ENCODE results near the gene LSG1.

Gene LSG1

DNA sequence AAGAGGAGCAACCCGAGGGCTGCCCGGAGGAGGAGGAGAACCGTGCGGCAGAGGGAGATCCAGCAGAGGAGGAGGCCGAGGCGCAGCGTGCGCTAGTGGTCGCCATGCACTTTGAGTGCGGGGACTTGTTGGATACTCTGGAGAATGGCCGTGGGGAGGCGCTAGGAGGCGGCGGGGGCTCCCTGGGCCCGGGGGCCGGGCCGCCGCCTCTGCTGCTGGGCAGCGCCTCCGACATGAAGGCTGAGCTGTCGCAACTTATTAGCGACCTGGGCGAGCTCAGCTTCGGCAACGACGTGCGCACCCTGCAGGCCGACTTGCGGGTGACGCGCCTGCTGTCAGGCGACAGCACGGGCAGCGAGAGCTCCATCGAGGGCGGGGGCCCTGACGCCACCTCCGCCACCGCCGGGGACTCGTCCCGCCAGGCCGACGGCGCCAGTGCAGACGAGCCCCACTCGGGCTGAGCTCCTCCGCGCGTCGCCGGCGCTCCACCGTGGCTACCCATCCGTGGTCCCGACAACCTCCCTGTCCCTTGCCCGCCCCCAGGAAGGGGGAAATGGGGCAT lies 15.7 kb upstream of the LSG1 start:
- DNase-seq (ENCODE audit: low read depth in 1 of 2, low spot score in 1 of 2) = peak; percentile 37 to 67

DNA sequence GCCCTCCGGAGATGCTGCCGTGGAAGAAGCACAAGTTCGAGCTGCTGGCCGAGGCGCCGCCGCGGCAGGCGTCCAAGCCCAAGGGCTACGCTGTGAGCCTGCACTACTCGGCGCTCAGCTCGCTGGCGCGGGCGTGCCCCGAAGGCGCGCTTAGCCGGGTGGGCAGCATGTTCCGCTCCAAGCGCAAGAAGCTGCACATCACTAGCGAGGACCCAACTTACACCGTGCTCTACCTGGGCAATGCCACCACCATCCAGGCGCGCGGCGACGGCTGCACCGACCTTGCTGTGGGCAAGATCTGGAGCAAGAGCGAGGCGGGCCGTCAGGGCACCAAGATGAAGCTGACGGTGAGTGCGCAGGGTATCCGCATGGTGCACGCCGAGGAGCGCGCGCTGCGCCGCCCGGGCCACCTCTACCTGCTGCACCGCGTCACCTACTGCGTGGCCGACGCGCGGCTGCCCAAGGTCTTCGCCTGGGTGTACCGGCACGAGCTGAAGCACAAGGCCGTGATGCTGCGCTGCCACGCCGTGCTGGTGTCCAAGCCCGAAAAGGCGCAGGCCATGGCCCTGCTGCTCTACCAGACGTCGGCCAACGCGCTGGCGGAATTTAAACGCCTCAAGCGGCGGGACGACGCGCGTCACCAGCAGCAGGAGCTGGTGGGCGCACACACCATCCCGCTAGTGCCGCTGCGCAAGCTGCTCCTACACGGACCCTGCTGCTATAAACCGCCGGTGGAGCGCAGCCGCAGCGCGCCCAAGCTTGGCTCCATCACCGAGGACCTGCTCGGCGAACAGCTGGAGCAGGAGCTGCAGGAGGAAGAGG lies 15.0 kb upstream of the LSG1 start:
- no peak for DNase-seq (ENCODE audit: low read depth in 1 of 2, low spot score in 1 of 2)

- no peak for DNase-seq (ENCODE audit: low read depth in 1 of 2, low spot score in 1 of 2)
Measured at GRCh38 chr3:194686414-194686815, 14.4 kb upstream of the LSG1 start.

DNA sequence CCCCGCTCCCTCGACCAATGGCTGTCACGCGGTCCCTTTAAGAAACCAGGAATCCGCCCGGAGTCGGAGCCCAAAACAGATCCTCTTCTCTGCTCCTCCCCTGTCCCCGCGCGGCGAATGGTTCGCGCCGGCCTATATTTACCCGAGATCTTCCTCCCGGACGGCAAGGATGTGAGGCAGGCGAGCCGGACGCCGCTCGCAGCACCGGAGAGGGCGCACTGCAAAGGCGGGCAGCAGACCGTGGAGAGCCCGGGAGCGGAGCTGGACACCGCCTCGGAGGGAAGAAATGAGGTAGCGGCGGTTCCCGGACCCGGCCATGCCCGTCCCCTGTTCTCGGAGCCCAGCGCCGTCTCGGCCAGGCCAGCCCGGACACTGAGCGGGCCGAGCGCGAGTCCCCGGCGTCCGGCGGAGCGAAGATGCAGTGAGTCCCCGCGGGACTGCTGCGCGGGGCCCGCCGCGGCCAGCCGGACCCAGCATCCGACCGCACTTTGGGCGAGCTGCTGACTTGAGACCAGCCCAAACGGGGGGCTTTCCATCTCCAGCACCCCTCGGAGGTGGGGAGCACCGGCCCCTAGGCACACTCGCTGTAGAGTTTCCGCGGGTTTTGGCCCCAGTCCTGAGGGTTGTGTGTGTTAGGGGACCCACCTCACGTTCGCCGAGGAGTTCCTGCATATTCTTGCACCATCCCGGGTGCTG lies 13.9 kb upstream of the LSG1 start, which contains the start of gene FAM43A:
TSS of gene FAM43A (plus strand) at position 166 of the 696 bp plus-strand sequence. CDS start 944 bp downstream, outside the sequence.
- DNase-seq (ENCODE audit: low read depth in 1 of 2, low spot score in 1 of 2) = peak; percentile 48 to 57

GRCh38 chr3:194685065-194685717 lies 13.2 kb upstream of the LSG1 start:
- no peak for DNase-seq (ENCODE audit: low read depth in 1 of 2, low spot score in 1 of 2)

DNA sequence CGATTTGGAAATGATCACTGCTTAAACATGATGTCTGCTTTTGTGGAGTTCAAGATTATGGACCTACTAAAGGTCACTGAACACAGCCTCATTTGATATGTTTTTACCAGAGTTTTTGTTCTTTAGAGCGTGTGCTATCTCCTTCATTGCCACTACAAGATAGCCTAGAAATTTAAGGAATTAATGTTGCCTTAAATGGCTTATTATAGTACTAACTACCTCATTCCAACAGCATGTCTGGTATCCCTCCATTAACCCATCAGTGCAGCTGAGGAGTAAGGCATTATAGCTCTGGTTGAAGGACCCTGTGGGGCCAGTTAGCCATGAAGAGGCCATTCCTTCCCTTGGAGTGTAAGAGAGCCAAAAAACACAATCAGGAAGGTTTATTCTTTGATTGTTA lies 11.4 kb upstream of the LSG1 start:
- DNase-seq (ENCODE audit: low read depth in 1 of 2, low spot score in 1 of 2) = no peak

DNA sequence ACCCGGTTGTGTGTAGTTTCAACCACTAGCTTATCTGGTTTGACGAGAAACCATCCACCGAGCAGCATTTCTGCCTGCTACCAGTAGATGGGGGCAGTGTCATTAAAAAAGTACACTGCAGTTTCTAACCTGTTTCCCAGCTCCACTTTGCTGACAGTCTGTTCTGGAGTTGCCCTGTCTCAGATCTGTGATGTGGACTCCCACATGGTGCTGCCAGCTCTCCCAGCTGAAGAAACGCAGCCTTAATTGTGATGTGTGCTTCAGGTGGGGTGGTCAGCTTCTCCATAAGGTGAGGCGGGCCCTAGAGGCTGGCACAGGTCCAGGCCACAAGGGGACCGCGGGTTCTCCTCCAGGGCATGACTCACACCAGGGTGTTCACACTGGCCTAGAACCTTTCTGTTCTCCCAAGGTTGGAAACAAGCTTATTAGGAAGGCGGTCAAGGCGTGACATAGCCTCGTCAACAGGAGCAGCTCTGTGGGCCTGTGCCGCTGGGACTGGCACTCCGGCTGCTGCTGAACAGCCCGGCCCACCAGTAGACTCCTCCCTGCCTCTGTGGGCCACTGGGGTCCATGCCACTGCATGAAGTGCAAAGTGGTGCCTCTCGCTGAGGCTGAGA lies 10.8 kb upstream of the LSG1 start:
- peak; percentile 23 to 35 for DNase-seq (ENCODE audit: low read depth in 1 of 2, low spot score in 1 of 2)

DNA sequence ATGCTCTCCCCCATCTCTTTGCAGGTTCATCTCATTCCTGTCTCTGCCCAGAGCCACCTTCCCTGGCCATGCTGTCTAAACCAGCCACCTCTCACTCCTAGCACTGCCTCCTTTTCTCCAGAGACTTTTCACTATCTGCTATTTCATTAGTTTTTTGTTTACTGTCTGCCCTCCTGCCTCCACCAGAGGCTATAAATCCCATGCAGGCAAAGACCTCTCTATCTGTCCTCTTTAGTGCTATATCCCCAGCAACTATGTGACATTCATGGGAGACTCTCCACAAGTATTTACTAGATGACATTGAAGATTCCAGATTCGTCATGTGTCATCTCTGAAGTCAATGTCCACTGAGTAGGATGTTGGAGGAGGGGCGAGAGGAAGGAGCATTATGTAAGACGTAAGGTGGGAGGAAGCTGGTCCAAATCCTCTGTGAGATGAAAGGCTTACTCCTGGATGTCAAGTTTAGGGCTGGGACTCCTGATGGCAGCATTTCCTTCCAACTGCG lies 10.2 kb upstream of the LSG1 start:
- no peak for DNase-seq (ENCODE audit: low read depth in 1 of 2, low spot score in 1 of 2)

GRCh38 chr3:194680888-194681615 lies 9.1 kb upstream of the LSG1 start:
- DNase-seq (ENCODE audit: low read depth in 1 of 2, low spot score in 1 of 2) = no peak

DNA sequence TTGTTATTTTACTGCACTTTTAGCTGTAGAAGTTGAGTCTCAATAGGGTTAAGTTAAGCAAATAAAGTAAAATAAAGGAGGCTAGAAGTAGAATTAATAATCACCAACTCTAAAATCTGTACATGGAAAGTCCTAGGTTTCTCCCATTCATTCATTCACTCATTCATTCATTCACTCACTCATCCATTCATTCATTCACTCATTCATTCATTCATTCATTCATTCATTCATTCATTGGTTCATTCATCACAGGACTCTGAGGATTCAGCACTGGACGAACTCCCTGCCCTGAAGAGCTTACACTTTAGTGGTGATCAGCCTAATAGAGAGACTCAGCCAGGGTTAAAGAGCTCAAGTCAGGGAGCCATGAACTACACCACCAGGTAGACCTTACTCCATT lies 4.5 kb upstream of the LSG1 start:
- no peak for DNase-seq (ENCODE audit: low read depth in 1 of 2, low spot score in 1 of 2)

DNA sequence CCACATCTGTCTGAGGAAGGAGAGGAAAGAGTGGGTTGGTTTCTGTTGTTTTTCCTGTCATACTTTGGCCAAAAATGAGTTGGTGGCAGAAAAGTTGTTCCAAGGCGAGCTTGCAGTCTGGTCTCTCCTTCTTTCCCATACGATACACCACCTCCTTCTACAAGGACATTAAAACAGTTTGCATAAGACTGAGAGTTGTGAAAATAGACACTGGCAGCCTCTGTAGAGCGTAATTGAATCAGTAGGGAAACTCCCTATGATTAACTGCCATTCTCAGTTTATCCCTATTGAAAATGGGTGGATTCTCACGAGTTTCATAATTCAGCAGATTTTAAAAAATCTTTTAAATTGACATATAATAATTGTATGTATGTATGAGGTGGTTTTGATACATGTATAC lies 3.7 kb upstream of the LSG1 start:
- DNase-seq (ENCODE audit: low read depth in 1 of 2, low spot score in 1 of 2) = no peak

DNA sequence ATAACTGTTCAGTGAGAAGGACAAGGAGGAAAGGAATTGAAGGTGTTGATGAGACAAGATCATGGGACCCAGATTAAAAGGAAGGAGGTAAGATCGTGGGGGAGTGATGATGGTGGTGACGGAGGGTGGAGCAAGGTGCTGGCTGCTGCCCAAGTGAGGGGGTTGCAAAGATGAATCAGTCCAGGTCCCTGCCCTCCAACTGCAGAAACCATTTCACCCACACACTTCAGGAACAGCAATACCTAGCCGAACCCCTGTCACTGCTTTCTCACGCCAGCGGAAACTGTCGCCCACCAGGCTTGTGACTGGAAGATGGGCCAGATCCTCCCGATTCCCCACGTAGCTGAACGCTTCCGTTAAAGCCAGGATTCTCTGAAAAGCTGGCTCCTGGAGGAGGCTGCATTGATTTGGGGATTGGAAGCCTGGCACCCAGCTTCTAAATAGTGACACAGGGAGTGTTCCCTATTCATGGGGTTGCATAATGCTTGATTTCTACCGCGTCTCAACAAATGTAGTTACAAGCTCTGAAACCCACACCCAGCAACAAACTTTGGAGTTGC lies 3.2 kb upstream of the LSG1 start:
- DNase-seq (ENCODE audit: low read depth in 1 of 2, low spot score in 1 of 2) = peak in 1 of 2 donors; percentile 50

DNA sequence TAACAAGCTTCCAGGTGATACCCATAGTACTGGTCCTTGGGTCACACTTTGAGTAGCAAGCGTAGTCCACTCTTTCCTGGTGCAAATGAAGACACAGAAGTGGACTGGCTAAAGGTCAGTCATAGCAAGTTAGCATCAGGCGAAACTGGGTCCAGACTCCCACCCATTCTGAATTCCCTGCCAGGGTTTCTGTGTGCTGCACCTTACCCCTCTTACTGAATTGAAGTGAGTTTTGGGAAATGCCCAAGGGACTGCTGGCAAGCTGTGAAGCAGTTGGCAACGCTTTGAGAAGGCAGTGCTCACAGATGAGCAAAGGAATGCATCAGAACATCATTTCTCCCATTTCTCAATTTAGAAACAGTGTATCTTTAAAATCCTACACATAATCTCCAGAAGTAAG lies 1.8 kb upstream of the LSG1 start:
- DNase-seq (ENCODE audit: low read depth in 1 of 2, low spot score in 1 of 2) = no peak

DNA sequence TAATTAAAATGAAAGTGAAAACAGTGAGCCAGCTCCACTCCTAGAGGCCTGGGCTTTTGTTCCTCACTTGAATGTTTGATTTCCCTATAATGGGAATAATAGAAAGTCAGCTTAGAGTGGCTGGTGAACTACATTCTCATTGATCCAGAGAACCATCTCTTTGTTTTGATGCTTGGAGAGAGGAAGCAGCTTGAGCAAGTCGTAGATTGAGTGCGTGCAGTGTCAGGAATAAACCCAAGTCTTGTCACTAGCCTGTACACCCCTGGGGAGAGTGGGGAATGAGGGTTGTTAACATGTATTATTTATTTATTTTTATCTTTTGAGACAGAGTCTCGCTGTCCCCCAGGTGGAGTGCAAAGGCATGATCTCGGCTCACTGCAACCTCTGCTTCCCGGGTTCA lies 885 bp upstream of the LSG1 start:
- no peak for DNase-seq (ENCODE audit: low read depth in 1 of 2, low spot score in 1 of 2)

DNA sequence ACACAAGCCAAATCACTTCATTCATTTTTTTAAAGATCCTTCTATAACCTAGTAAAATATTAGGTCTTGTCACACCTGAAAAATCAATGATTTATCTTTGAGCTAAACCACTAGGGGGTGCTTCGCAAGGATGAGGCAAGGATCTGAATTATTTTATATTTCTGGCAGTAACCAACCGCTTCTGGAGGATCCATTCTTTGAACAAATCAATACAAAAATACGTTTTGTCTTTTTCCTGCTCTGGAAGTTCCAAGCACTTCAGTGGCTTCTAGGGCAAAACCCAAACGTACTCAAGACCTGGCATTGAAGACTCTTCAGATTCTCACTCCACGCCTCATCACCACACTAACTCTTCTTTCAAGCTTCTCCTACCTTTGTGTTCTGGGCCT lies 486 bp downstream of the LSG1 start:
- DNase-seq (ENCODE audit: low read depth in 1 of 2, low spot score in 1 of 2) = no peak

DNA sequence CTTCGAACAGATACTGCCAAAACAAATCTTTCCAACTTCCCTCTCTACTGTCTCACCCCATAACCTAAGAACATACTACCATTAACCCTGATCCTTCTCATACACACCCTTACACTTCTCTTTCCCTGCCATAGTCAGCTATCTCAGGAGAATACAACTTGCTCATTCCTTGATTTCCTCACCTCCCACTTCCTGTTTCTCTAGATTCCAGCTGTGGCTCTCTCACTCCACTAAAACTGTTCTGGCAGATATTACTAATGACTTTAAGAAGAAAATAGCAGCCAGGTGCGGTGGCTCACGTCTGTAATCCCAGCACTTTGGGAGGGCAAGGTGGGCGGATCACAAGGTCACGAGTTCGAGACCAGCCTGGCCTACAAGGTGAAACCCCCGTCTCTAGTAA lies 4.6 kb downstream of the LSG1 start:
- no peak for DNase-seq (ENCODE audit: low read depth in 1 of 2, low spot score in 1 of 2)

DNA sequence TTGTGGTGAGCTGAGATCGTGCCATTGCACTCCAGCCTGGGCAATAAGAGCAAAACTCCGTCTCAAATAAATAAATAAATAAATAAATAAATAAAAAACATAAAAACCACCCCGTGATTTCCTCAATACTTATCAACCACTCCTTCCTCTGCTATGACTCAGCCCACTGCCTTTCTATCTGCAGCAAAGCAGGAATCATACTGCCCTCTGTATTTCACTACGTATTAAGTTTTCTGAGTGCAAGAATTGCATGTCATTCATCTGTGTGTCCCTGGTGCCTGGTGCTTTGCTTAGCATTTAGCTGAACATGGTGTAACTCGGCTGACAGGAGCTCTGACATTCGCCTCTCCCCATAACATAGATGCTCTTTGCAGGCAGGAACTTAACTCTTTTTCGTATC lies 7.1 kb downstream of the LSG1 start:
- DNase-seq (ENCODE audit: low read depth in 1 of 2, low spot score in 1 of 2) = no peak

- DNase-seq (ENCODE audit: low read depth in 1 of 2, low spot score in 1 of 2) = no peak
Measured at GRCh38 chr3:194661946-194662345, 10.0 kb downstream of the LSG1 start.

DNA sequence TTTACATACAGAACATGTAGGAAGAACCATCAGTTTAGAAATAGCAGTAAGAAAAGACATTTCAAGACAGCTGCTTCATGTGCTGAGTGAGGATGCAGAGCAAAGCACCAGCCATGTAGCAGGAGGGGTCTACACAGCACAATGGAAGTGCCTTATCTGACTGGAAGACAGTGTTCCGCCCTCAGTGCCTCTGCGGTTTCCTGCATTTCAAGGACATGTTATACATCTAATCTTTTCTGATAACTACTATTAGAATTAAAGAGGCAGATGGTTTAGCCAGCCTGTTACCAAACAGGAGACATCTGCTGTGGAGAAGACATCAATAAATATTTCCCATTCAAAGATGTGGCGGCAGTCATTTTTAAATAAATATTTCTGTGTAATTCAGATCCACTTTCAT lies 10.6 kb downstream of the LSG1 start:
- DNase-seq (ENCODE audit: low read depth in 1 of 2, low spot score in 1 of 2) = no peak

DNA sequence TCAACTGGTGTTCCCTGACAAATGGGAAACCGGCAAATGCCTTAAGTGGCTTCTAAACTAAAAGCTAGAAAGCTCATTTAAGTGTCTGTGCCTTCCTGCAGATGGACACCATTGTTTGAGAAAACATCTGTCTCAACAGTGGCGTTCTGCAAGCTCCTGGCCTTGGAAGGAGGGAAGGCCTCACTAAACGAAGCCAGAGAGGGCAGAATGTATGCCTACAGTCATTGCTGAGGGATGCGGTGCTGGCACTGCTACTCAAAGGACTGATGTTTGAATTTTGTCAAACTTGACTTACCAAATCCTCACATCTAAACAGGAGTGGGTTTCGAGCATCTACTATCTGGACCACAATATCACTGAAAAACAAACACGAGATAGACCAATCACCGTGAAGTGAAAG lies 12.2 kb downstream of the LSG1 start:
- DNase-seq (ENCODE audit: low read depth in 1 of 2, low spot score in 1 of 2) = no peak

All from activated T-helper 1 cell treated with anti-CD3 and anti-CD28 coated beads, Interleukin-2, amount 50 U/mL, for 16 hours (primary cell).